GM19043 (cell line): Measurements from ENCODE around the gene TJP2.
A peak's percentile ranks its signal among the peaks of the same experiment; 100 is the strongest.

Experiments used
- ATAC-seq: cut with Tn5 transposase; IDR thresholded peaks from one replicate; pipeline ENCODE4 v1.9.1; 2021; ENCODE audit warnings: low read depth; ENCODE audit not compliant: unreplicated experiment

Gene TJP2

DNA sequence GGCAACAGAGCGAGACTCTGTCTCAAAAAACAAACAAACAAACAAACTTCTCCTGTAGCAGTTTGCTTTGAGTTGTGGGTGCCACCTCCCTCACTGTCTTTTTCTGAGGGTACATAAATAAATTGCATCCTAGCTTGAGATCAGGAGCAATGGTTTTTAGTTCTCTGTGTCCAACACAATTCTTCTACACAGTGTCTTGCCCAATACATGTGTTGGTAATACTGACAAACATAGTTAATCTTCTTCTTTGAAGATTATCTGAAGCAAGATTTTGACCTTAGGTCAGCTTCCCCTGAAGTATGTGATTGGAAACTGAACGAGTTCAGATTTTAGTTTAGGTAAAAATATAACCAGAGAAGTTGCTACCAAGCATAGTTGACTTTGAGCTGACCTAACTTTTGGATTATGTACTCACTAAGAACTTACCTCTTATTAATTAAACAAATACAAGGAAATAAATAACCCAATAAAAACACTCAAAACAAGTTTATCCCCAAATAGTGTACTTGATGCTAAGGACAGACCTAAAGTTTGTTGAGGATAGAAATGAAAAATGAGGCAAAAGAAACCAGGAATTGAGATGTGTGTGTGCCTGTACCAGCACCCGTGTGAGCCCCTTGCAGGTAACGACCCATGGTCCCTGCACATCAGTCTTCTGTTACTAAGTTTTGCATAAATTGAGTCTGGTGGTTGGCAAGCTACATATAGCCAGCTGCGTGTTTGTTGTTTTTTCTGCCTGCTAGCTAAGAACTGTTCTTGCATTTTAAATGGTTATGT lies 16.2 kb downstream of the TJP2 start:
- ATAC-seq: peak; percentile 60

DNA sequence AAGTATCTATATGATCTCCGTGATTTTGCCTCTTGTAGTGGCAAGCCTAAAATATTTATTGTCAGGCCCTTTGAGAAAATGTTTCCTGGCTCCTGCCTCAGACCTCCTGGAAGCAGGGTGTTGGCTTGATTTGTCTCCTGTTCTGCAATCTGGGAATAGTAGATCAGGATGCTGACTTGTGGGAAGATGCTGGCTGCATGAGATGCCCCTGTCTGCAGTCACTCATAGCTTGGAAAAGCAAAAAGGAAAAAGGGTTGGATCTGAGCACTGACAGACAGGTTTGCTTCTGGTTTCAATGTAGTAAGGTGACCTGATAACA lies 16.7 kb downstream of the TJP2 start:
- no peak for ATAC-seq

DNA sequence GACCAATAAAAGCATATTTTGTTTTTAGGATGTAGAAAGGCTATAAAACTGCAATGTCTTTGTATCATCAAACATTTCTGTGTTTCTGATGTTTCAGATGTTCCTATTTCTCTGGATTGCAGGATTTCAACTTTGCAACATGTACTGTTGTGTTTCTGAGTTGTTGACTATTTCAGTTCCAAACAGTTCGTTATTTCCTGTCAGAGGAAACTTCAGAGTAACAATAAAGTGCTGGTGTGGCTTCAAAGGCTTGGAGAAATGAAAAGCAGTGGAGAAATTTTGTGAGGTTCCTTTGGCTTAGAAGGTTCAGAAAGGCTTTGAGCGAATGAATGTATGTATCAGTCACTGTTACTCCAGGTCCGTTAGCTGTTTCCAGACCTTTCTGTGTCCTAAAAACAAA lies 17.2 kb downstream of the TJP2 start:
- no peak for ATAC-seq

DNA sequence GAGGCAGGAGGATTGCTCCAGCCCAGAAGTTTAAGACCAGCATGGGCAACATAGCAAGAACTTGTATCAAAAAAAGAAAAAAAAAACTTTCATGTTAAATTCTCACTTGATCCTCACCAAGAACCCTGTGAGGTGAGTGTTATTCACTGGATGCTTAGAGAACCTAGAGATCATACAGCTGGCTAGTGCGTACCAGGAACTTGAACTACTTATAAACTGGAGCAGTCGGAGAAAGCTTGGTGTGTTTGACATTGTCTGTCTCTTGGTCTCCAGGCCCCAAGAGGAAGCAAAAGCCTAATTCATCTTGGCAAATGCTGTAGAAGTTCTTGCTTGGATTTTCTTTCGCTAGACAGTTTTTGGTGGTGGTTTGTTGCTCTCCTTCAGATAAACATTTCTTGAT lies 18.1 kb downstream of the TJP2 start:
- no peak for ATAC-seq

DNA sequence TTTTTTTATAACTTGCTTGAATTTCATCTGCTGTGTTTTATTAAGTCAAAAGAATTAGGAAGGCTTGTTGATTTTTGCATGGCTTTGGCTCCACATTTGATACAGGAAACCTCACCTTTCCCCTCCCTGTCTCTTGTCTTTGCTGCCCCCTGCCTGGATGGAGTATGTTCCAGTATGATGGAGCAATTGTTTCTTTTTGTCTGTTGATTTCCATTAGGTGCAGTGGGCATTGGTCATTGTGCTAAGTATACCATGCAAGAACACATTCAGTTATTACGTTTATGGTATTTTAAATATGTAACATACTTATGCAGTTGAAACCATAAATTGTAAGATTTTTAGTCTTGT lies 19.6 kb downstream of the TJP2 start:
- ATAC-seq: no peak

DNA sequence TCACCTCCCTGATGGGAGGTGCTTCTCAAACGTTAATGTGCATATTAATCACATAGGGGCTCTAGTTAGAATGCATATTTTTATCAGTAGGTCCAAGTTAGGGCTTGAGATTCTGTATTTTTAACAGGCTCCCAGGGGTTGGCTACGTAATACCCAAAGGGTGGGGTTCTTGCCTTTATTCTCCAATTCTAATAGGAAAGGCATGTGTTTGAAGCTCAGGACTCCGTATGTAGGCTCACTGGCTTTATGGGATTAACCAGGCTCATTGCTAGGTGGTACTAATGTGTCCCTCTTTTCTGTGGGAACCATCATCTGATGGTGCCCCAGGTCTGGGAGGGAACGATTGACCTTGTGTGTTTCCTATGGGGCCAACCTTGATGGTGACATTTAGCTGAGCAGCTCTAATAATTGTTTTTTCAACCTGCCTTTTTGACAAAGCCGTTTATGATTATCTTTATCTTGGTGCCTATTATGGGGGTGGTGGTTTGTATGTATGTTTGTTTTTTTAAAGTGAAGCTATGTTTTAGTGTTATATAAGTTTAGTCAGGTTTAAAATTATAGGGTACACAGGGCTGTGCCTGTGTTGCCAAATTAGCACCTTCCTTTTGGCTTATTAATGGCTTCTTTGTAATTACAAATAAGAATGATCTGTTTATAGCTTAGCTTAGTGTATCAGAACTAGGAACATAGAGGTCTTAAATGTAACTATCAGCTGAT lies 20.8 kb downstream of the TJP2 start:
- no peak for ATAC-seq

DNA sequence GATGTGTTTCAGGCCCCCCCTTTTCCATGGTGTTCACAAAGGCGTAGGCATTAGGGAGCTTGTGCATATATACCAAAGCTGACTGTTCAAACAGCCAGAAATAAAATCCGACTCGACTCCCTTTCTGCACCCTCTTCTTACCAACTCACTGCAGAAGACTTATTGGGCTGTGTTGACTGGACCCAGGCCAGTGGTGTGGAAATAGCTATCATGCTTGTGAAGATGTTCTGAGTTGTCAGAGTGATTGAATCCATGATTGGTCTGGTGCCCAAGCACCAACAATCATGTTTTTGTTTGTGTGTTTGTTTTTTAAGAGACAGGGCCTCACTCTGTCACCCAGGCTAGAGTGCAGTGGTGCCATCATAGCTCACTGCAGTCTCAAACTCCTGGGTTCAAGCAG lies 21.6 kb downstream of the TJP2 start:
- no peak for ATAC-seq

DNA sequence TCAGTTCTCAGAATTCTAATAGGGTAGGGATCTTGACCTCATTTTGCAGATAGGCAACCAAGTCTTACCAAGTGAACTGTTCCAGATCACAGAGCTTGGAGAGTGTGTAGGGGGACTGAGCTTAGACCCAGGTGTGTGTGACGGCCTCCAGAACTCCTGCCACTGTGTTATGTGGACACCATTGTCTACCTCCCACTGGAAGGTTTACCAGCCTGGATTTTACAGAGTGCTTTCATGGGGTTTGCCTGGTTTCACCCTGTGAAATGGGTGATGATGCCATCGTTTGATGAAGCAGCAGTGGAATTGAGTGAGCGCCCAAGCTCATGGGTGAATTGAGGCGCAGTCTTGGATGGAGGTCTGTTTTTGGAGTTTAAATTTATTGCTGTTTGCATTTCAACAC lies 23.6 kb downstream of the TJP2 start:
- no peak for ATAC-seq

DNA sequence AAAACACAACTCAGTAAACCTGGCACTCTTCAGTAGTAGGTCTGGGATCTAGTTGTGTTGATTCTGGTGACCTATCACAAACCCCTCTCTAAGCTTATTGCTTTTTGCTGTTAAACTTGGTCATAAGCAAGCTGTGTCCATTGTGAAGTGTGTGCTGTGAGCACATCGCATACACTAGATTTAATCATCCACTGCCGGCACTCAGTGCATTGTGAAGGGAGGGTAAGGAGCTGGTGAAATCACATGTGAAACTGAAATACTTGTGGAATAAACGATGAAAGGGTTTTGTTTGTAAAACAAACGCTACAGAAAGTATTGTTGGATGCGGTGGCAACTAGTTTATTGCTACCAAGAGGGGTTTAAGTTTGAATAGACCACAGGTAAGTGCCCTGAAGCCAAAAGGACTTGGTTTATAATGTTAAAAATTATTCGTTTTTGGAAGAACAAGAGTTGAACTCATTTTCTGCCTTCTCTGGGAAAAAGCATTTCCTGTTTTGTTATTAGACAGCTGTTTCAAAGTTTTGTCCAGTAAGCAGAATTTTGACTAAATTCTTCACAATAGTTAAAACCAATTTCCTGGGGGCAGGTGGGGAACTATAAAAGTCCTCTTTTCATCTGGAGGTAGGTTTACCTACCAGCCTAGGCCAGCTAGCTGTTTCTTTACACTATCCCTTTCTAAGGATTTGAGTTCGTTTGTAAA lies 24.6 kb downstream of the TJP2 start:
- no peak for ATAC-seq

DNA sequence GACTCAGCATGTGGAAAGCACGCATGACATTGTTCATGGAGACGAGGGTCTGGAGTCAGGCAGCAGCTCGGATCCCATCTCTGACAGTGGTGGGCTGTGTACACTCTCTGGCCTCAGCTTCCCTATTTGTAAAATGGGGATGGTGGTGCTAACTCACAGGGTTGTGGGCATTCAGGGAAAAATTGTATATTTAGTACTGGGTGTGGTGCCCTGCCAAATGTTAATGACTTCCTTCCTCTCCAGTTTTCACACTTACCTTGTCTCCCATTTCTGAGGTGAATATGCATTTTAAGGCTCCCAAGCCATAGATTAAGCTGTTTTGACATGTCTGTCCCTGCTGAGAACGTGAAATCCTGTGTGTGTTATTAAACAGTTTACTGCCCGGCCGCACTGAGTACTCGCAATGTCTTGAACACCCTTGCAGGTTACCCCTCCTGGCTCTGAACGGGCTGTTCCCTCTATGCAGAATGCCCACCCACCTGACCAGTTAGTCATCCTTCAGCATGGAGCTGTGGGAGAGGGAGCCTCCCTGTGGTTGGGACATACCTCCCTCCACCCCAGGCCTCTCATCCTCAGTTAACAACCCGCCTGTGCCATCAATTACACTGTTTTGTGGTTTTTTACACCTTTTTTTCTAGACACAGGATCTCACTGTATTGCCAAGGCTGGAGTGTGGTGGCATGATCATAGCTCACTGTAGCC lies 25.8 kb downstream of the TJP2 start:
- ATAC-seq: no peak

DNA sequence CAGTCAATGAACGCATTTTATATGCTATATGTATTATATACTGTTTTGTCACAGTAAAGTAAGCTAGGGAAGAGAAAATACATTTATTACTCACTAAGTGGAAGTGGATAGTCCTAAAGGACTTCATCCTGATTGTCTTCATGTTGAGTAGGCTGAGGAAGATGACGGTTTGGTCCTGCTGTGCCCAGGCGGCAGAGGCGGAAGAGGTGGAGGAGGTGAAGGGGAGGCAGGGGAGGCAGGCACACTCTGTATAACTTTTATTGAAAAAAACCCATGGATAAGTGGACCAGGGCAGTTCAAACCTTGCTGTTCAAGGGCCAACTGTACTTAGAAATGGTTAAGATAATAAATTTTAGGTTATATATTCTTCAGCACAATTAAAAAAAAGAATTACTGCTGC lies 28.5 kb downstream of the TJP2 start:
- ATAC-seq: no peak

DNA sequence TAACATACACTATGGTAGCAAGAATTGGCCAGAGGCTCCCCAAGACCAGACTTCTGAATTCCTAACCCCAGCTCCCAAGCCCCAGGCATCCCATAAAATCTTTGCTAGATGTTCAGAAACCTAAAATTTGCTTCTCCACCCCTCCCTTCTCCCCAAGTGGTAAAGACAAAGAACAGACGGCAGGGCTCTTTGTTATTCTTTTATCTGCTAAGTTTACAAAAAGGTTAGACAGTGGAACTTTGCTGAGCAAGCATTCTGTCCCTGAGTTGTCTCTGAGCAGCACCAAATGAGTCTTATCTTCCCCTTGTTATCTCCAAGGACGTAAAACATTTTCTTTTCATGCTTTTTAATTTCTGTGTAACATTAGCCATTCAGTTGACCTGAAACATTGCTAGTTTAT lies 30.2 kb downstream of the TJP2 start:
- ATAC-seq: no peak

DNA sequence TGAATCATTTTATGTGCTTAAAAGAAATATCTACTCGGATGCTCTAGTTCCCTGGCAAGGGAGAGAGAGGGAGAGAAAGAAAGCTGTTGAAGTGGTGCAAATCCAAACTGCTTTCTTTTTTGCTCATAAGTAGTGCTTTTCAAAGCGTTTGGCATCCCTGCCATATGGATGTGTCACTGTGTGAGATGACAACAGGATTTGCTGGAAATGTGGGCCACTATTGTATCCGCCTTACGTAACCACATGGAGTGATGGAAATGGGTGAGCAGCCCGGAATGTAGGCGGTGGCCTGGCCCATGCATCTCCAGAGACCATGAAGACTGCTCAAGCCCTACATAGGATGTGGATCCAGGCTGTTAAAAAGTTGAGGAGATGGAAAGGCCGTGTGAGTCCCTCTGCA lies 30.8 kb downstream of the TJP2 start:
- no peak for ATAC-seq

DNA sequence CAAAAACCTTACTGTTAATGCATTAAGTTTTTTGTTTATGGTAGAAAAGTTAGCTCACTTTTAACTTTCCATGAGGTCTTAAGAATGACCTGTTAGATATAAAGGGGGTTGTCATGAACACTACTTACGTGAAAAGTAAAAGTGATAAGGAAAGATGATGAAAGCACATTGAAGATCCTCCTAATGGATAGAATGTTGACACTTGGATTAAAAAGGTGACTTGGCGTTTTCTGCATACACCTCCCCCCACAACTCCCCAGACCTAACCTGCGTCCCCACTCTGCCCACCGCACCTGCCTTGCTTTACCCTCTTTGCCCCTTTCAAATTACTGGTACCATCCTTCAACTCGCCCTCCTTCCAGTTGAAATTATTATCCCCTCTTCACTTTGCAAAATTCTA lies 32.0 kb downstream of the TJP2 start:
- no peak for ATAC-seq

DNA sequence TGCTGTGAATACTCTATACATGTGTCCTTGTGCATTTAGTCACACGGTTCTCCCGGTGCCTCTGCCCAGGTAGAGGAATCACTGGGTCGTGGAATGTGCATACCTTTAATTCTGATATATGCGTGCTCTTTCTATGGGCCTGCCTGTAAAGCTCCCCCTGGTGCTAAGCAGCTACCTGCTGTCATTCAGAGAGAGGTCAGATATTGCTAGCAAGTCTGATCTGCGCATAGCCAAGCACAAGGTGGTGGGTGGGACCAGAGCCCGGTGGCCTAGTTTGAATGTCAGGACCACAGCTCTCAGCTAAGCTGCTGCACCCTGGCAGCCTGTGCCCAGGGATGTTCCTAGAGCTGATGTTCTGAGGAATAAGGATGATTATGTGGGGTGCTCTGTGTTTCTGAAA lies 33.4 kb downstream of the TJP2 start:
- ATAC-seq: no peak

DNA sequence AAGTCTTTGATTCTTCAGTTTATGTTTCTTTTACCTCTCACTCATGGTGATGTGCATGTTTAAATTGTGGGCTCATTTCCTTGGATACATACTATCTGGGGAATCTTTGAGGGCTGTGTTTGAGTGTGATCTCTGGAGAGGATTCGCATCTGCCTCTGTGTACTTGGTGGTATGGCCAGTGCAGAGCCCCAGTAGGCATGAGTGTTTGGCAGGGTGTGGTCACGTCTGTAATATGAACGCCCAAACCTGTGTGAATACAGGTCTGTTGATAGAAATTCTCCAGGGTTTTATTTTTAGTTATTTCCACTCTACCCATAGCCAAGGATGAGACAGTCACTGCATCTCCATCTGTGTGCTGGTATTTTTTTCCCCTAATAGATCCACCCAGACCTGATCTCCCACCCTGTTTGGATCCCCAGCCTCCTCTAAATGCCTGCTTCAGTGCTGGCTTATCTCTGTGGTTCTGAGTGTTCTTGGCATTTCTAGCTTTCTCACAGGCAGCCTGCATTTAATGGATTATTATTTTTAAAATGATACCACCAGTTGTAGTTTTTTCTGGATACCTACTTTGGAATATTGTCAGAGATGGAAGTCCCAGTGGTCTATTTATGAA lies 37.5 kb downstream of the TJP2 start:
- ATAC-seq: no peak

DNA sequence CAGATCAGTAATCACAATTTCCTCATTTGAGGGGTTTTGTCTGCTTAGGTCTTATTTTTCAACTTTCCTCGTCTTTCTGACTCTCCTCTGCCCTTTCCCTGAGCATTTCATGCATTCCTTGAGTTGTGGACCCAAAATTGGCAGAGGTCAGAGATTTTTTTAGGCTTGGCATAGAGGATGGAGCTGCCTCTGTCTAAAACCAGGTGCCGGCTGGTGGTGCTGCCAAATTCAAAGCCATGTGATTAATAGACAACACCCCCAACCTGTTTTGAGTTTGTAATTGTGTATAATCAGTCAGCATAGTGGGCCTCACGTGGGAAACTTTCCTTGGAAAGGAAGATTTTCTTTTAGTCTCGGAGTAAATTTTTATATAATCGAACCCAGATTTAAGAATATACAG lies 39.6 kb downstream of the TJP2 start:
- no peak for ATAC-seq

DNA sequence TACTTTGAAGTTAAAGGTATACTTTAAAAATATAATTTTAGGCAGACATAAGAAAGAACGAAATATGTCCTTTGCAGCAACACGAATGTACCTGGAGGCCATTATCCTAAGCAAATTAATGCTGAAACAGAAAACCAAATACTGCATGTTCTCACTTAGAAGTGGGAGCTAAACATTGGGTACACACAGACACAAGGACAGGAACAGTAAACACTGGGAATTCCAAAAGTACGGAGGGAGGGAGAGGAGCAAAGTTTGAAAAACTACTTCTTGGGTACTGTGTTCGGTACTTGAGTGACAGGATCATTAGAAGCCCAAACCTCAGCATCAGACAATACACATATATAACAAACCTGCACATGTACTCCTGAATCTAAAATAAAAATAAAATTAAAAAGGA lies 40.9 kb downstream of the TJP2 start:
- no peak for ATAC-seq

DNA sequence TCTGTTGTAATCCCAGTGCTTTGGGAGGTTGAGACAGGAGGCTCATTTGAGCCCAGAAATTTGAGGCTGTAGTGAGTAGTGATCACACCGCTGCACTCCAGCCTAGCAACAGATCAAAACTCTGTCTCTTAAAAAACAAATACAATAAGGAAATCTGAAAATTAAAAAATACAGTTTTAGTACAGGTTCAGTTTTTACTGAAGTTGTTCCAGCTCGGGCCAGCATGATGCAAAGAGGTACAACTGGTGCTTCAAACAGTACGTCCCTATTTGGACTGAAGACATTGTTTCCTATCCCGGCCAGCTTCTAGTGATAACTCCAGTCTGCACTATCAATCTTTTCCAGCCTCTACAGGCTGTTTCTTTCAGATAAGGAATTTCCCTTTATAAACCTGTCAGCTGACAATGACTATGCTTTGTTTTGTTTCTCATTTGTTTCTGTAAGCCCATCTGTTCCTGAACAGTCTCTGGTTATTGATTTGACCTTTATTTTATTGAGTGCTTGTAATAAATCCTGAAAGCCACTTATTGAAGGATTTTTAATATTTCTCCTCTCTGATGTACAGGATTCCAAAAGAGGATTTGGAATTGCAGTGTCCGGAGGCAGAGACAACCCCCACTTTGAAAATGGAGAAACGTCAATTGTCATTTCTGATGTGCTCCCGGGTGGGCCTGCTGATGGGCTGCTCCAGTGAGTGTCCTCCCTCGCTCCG lies 41.9 kb downstream of the TJP2 start:
- no peak for ATAC-seq

DNA sequence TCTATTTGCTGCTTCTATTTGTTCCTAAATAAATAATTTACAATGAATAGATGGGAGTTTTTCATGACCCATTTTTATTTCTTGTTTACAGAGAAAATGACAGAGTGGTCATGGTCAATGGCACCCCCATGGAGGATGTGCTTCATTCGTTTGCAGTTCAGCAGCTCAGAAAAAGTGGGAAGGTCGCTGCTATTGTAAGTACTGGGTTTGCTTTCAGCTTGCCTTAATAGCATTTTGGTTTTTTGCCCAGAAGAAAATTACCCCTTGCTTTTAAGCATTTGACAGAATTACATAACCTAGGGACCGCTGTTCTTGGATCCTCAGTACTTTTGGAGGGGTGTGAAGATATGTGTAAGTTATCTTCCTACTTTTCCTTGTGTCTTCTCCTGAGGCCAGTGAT lies 44.1 kb downstream of the TJP2 start:
- ATAC-seq: no peak
